22Rv1 (cell line): Measurements from ENCODE around the gene UNC13B.

Source experiments
- CTCF ChIP-seq: fragments of 450-650 bp; IDR thresholded peaks from 2 replicates; pipeline ENCODE4 v1.5.1; 2017; ENCODE audit warnings: mild to moderate bottlenecking
- ZFX ChIP-seq: fragments of 450-650 bp; IDR thresholded peaks from 2 replicates; pipeline ENCODE4 v1.6.1; 2017; ENCODE audit warnings: antibody characterized with exemption, borderline replicate concordance

DNA sequence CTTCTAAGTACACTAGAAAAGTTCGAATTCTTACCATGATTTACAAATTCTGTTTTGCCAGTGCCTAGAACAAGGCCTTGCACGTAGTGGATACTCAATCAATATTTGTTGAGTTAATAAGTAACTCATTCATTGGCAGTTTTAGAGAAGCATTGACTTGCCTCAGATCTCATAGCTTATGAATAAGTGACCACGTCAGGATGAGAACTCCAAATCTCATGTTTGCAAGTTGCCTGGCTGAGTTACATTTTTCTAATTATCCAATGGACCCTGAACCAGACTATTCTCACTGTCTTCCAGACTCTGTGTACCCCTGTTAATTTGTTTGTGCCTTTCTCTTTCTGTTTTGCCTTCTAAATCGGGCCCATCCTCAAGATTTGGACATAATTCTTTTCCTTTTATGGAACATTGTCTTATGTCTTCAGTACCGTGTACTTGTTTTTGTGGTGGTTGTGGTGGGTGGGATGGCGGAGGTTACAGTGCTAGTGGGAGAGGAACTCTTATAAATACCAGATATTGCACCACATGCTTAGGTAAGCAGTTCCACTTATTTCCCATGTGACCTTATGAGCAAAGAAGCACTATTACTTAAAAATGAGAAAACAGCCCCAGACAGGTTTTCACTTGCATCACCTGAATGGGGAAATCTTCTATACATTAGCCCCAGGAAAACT is 96.3 kb downstream of the UNC13B start:
- TF ChIP-seq CTCF (no peak), ZFX (no peak)
